Measurements from ENCODE around the gene SIGMAR1.

The SIGMAR1 gene

DNA sequence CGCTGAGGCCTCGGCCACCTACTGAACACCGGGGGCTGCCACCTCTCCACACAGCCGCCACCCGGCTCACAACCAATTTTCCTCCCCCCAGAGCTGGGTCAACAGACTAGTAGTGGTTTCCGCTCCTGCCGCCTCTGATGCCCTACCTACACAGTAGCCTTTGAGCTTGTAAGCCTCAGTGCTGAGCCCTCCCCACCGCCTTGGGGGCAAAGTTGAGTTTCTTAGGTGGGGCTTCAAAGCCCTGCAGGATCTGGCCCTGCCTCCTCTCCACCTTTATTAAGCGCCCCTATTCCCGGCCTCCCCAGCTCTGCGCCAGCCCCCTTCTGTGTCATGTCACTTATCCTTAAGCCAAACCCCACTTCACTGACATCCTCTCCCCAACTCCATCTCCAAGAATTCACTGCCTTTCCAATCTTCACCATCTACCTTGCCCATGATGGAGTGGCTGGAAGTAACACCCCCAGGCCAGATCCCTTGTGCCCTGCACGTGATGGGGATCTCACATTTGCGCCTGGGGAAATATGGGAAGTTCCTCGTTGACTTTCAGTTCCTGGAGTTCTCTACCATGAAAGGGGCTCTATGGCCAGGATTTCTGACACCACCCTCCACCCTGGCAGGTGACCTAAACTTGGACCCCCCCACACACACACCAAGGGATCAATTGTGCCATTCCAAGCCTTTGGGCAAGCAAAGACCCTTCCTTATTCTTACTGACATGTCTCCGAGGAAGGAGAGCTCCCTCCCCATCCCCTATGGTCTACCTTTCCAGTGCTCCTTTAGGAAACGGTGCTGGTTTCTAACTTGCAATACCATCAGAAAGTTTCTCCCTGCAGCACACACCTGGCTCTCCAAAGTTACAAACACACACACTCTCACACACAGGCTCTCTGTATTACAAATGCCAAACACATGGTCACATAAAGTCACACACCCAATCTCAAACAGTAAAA, 45.4 kb downstream of the SIGMAR1 start:
- H3K4me1 ChIP-seq = no peaks in the 10 kb centered on the region; the same call in 1 of the 2 replicates
- in situ Hi-C loops (cut with MboI; ENCODE audit: low sequenced_read_pairs) = loop anchor here (5.0 kb wide), 1 partner anchor 160 kb away; no protein-coding TSS in a partner anchor
- H3K27me3 ChIP-seq (ENCODE audit: low read depth) = peaks cover 20% of the 10 kb centered on the region
- H3K4me3 ChIP-seq = no peak overlapping the region
- H3K9me3 ChIP-seq = no peaks in the 10 kb centered on the region
- no peak for DNase-seq (ENCODE audit: low spot score in 2 of 2)
- H3K36me3 ChIP-seq (replicated peaks) = no peaks in the 10 kb centered on the region

- Histone ChIP-seq H3K27me3 (ENCODE audit: low read depth) (peaks cover 28% of the 10 kb centered on the region), H3K36me3 (replicated peaks) (no peaks in the 10 kb centered on the region), H3K9me3 (no peaks in the 10 kb centered on the region), H3K4me3 (no peak overlapping the region), H3K4me1 (no peaks in the 10 kb centered on the region; the same call in 1 of the 2 replicates)
- DNase-seq (ENCODE audit: low spot score in 2 of 2) = peak; percentile 56 to 92
- in situ Hi-C loops (cut with MboI; ENCODE audit: low sequenced_read_pairs) = loop anchor here (5.0 kb wide), 1 partner anchor 159 kb away; no protein-coding TSS in a partner anchor
Observed at GRCh38 chr9:34591248-34591916, 46.2 kb downstream of the SIGMAR1 start.

DNA sequence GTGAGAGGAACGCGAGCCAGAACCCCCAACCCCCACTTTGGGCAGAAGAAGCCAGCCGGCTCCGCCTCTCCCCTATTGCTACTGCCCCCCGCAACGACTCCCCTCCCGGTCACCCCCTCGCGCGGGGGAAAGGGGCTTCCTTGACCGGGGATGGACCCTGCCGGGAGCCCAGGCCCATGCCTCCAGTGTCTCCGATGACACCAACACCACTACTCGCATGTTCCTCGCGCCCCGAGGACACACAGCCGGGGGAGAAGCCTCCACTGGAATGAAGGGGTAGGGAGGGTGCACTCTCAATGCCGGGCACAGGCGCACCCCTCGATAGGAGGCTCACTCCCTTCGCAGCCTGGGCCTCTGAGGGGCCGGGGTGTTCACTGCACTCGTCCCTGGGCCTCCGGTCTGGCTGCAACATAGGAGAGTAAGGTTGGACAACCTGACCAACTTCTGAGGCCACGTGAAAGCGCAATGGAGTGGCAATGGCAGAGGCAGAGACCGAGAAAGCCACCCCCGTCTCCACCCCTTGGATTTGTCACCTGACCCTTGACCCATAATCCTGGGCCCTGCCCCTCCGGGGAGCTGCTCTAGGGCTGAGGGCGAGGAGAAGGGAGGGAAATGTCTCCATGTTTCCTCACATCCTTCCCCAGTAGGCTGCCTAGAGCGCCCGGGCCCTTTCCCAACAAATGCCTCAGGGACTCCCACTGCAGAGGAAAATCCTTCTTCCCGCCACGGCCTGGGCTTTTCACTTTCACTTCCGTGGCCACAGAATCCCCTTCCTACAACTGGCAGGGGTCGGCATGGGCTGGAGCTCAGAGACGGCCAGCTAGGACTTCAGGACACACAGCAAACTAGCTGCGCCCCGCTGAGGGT, 47.0 kb downstream of the SIGMAR1 start:
- in situ Hi-C loops (cut with MboI; ENCODE audit: low sequenced_read_pairs) = loop anchor here (5.0 kb wide), 1 partner anchor 158 kb away; no protein-coding TSS in a partner anchor
- H3K4me3 ChIP-seq = no peak overlapping the region; the same call in 1 of the 2 replicates

DNA sequence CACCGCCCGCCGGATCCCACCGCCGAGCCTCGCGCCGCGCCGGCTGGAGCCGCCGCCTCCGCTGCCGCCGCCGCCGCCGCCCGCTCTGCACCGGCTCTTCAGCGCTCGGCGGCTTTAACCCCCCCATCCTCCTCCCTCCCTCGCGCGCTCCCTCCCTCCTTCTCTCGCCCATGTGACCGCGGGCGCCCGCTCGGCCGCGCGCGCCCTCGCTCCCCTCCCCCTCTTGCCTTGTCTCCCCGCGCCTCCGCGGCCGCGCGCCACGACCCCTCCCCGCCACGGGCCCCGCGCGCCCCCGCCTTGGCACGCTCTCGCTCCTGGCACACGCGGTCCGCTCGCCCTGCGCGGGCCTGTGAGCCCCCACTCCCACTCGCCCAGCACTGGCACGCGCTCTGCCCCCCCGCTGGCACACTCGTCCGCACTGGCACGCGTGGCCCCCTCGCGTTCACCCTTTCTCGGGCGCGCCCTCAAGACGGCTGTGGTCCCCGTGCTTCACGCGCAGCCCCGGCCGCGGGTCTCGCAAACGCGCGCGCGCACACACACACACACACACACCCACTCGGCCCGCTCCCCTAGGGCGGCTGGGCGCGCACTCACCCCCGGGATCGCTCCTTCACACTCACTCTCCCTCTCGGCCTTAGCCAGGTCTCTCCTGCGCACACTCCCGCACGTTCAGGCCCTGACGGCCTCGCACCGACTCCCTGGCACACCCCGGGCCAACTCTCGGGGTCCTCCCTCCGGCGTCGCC, 47.8 kb downstream of the SIGMAR1 start, which contains the start of gene CNTFR:
TSS of gene CNTFR (minus strand) at position 89 of the 745 bp plus-strand sequence. CDS start 20,743 bp downstream, outside the sequence.
- H3K4me3 ChIP-seq = peak within 1 kb of the TSS; percentile 37
- DNase-seq (ENCODE audit: low spot score in 2 of 2) = peak; percentile 39 to 74
- no peaks in the 10 kb centered on the region for H3K9me3 ChIP-seq
- no peaks in the 10 kb centered on the region for H3K36me3 ChIP-seq (replicated peaks)
- H3K4me1 ChIP-seq = no peaks in the 10 kb centered on the region; the same call in 1 of the 2 replicates
- peaks cover 35% of the 10 kb centered on the region for H3K27me3 ChIP-seq (ENCODE audit: low read depth)
- in situ Hi-C loops (cut with MboI; ENCODE audit: low sequenced_read_pairs) = loop anchor here (5.0 kb wide), 1 partner anchor 158 kb away; no protein-coding TSS in a partner anchor

More for the DNA sequence above, 47.0 kb downstream of the SIGMAR1 start:
- Histone ChIP-seq H3K9me3 (no peaks in the 10 kb centered on the region), H3K27me3 (ENCODE audit: low read depth) (peaks cover 32% of the 10 kb centered on the region), H3K36me3 (replicated peaks) (no peaks in the 10 kb centered on the region), H3K4me1 (no peaks in the 10 kb centered on the region; the same call in 1 of the 2 replicates)
- DNase-seq (ENCODE audit: low spot score in 2 of 2) = no peak

- DNase-seq (ENCODE audit: low spot score in 2 of 2) = peak in 1 of 2 experiments; percentile 27
- Histone ChIP-seq H3K27me3 (ENCODE audit: low read depth) (peaks cover 35% of the 10 kb centered on the region), H3K4me1 (no peaks in the 10 kb centered on the region; the same call in 1 of the 2 replicates), H3K36me3 (replicated peaks) (no peaks in the 10 kb centered on the region), H3K4me3 (peak overlapping the region; percentile 37), H3K9me3 (no peaks in the 10 kb centered on the region)
- in situ Hi-C loops (cut with MboI; ENCODE audit: low sequenced_read_pairs) = no loop called here
Observed at GRCh38 chr9:34588671-34589635, 48.6 kb downstream of the SIGMAR1 start.

- H3K4me3 ChIP-seq = no peak overlapping the region
- H3K27me3 ChIP-seq (ENCODE audit: low read depth) = peaks cover 35% of the 10 kb centered on the region
- H3K9me3 ChIP-seq = no peaks in the 10 kb centered on the region
- in situ Hi-C loops (cut with MboI; ENCODE audit: low sequenced_read_pairs) = no loop called here
- no peaks in the 10 kb centered on the region for H3K36me3 ChIP-seq (replicated peaks)
- no peak for DNase-seq (ENCODE audit: low spot score in 2 of 2)
- H3K4me1 ChIP-seq = no peaks in the 10 kb centered on the region; the same call in 1 of the 2 replicates
Observed at GRCh38 chr9:34587271-34587670, 50.3 kb downstream of the SIGMAR1 start.

DNA sequence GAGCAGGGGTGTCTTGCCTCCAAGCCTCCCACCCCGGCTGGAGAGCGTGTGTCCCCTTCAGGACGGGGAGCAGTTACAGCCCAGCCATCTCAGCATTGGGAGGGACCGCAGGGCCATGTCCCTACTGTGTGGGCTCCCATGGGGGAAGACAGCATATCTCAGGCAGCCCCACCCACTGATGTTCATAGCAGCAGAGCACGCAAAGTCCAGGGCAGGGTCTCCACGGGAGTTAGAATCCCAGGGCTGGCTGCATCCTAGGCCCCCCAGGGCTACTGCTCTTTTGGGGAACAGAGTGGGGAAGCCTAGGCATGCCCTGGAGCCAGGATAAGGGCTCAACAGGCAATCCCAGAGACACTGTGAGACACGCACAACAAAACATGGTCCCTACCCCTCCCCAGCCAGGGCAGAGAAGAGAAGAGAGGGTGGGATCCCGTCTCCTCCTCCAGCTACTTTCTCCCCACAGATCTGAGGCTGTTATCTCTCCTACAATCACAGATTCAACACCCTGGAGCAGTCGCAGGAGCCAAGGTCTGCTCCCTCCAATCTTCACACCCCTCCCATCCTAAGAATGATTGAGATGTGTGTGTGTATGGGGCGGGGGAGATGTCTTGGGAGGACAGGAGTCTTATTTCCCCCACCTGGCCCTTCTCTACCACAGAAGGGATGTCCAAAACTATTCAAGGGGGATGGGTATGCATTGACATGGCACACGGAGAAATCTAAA, 51.5 kb downstream of the SIGMAR1 start:
- Histone ChIP-seq H3K36me3 (replicated peaks) (no peaks in the 10 kb centered on the region), H3K9me3 (no peaks in the 10 kb centered on the region), H3K27me3 (ENCODE audit: low read depth) (peaks cover 35% of the 10 kb centered on the region), H3K4me3 (no peak overlapping the region), H3K4me1 (no peaks in the 10 kb centered on the region; the same call in 1 of the 2 replicates)
- no peak for DNase-seq (ENCODE audit: low spot score in 2 of 2)
- in situ Hi-C loops (cut with MboI; ENCODE audit: low sequenced_read_pairs) = no loop called here

- H3K4me1 ChIP-seq = peaks cover 4% of the 10 kb centered on the region
- no peak overlapping the region for H3K4me3 ChIP-seq
- DNase-seq (ENCODE audit: low spot score in 2 of 2) = no peak
- H3K9me3 ChIP-seq = no peaks in the 10 kb centered on the region
- in situ Hi-C loops (cut with MboI; ENCODE audit: low sequenced_read_pairs) = no loop called here
- peaks cover 35% of the 10 kb centered on the region for H3K27me3 ChIP-seq (ENCODE audit: low read depth)
- no peaks in the 10 kb centered on the region for H3K36me3 ChIP-seq (replicated peaks)
Observed at GRCh38 chr9:34584970-34585369, 52.6 kb downstream of the SIGMAR1 start.

All from HAP-1 (cell line).